K562 (cell line): ENCODE results near the gene SGMS1. TPM values are rescaled to one million over a fixed set of nuclear protein-coding genes. Genes with fewer than 3 reads are reported as not detected.
A peak's percentile ranks its signal among the peaks of the same experiment; 100 is the strongest.

ENCODE experiments used
- ATAC-seq: fragments of 200-7000 bp; cut with Tn5 transposase; 3 replicates; pipeline ENCODE4 v1.9.1; 2020; ENCODE audit warnings: moderate library complexity
- BruUV-seq: library from RNA; stranded (reverse); fragments of 400-500 nt; replicated peaks from 2 replicates; lab custom pipeline; 2021; lab: Mats Ljungman, UMichigan
- CTCF ChIA-PET: fragments of 300-600 bp; formaldehyde crosslinking; extraction: SDS; loops from one replicate; lab custom pipeline; 2021; ENCODE audit warnings: low intra/inter-chr PET ratio; lab: Yijun Ruan, JAX
- POLR2A ChIA-PET: fragments of 300-600, 350-650 bp; sonication (Branson Sonifier 250); formaldehyde crosslinking; extraction: SDS; loops from one replicate; lab custom pipeline; 2021; ENCODE audit warnings: antibody characterized with exemption, inconsistent platforms; lab: Yijun Ruan, JAX
- DNase-seq, 4 experiments: peaks; one replicate each; pipeline versions ENCODE4 v3.0.0 to v3.0.0-alpha.2; 2011 to 2018; ENCODE audit warnings: low spot score in 3 of 4, mixed read lengths in 3 of 4; ENCODE audit errors: extremely low read depth in 1 of 4
- FAIRE-seq: peaks from 2 replicates; lab custom pipeline; 2011; peaks lifted over from hg19 to GRCh38; lab: Jason Lieb, UNC
- H2AFZ ChIP-seq: 2 replicates; pipeline ENCODE4 v1.6.0; 2011; ENCODE audit warnings: low read depth, low read length, control low read depth, inconsistent platforms
- H3K27ac ChIP-seq: fragments of 200-600 bp; 3 replicates; pipeline ENCODE4 v1.8.0; 2011; ENCODE audit warnings: low read depth, mild to moderate bottlenecking, control low read depth, inconsistent platforms, low read length, moderate library complexity, mixed read lengths; ENCODE audit errors: extremely low read depth
- H3K27me3 ChIP-seq, 2 experiments: fragments of 300-600 bp in 1 of 2; 2 replicates in 1 of 2; 3 replicates in 1 of 2; pipeline versions ENCODE4 v1.6.0 to v1.8.0; 2011; ENCODE audit warnings: inconsistent platforms in 2 of 2, low read length in 2 of 2, mild to moderate bottlenecking in 1 of 2, mixed read lengths in 1 of 2, moderate library complexity in 1 of 2; ENCODE audit not compliant: control insufficient read depth in 2 of 2, insufficient read depth in 2 of 2
- H3K36me3 ChIP-seq: fragments of 300-600 bp; 3 replicates; pipeline ENCODE4 v1.8.0; 2011; ENCODE audit warnings: mild to moderate bottlenecking, low read length, inconsistent platforms; ENCODE audit not compliant: control insufficient read depth, insufficient read depth
- H3K4me1 ChIP-seq, 2 experiments: fragments of 200-600 bp in 1 of 2; replicated peaks in 1 of 2; 2 replicates in 1 of 2; 3 replicates in 1 of 2; pipeline versions ENCODE4 v1.5.1 to v1.8.0; 2011; ENCODE audit warnings: inconsistent platforms in 2 of 2, low read length in 2 of 2, mild to moderate bottlenecking in 1 of 2, mixed read lengths in 1 of 2, moderate library complexity in 1 of 2; ENCODE audit not compliant: control insufficient read depth in 2 of 2, insufficient read depth in 2 of 2
- H3K4me2 ChIP-seq: 2 replicates; pipeline ENCODE4 v1.6.1; 2011; ENCODE audit warnings: low read length, control low read depth, inconsistent platforms, mixed read lengths; ENCODE audit not compliant: insufficient read depth
- H3K4me3 ChIP-seq: fragments of 200-600 bp; sonication (generic), shearing (Covaris generic); 2 replicates; pipeline ENCODE4 v1.5.1; 2016; ENCODE audit warnings: control low read depth, inconsistent platforms
- H3K79me2 ChIP-seq: fragments of 200-600 bp; 3 replicates; pipeline ENCODE4 v1.8.0; 2011; ENCODE audit warnings: low read length, inconsistent platforms; ENCODE audit not compliant: control insufficient read depth, insufficient read depth
- H3K9ac ChIP-seq, 2 experiments: 2 replicates each; pipeline versions ENCODE4 v1.6.0 to v1.6.1; 2011; ENCODE audit warnings: low read depth in 2 of 2, low read length in 2 of 2, control low read depth in 1 of 2, inconsistent platforms in 1 of 2, mild to moderate bottlenecking in 1 of 2, mixed read lengths in 1 of 2; ENCODE audit not compliant: insufficient read depth in 1 of 2
- H3K9me1 ChIP-seq: one replicate; pipeline ENCODE4 v1.6.0; 2011; ENCODE audit warnings: inconsistent platforms, mild to moderate bottlenecking, low read length, moderate library complexity; ENCODE audit not compliant: control insufficient read depth, insufficient read depth
- H3K9me3 ChIP-seq: replicated peaks from 2 replicates; pipeline ENCODE4 v1.5.1; 2011; ENCODE audit warnings: low read depth, low read length, inconsistent platforms; ENCODE audit not compliant: control insufficient read depth, insufficient read depth
- H4K20me1 ChIP-seq: replicated peaks from 2 replicates; pipeline ENCODE4 v1.6.1; 2011; ENCODE audit warnings: low read length, inconsistent platforms, mixed read lengths; ENCODE audit not compliant: control insufficient read depth, insufficient read depth
- MEIS2 ChIP-seq: fragments of 450-650 bp; IDR thresholded peaks from 2 replicates; pipeline ENCODE4 v1.6.1; 2014; ENCODE audit warnings: mild to moderate bottlenecking; ENCODE audit not compliant: partially characterized antibody
- MGA ChIP-seq: fragments of 450-650 bp; IDR thresholded peaks from 2 replicates; pipeline ENCODE4 v1.6.1; 2016; ENCODE audit warnings: mild to moderate bottlenecking, moderate library complexity
- ZBTB7A ChIP-seq: IDR thresholded peaks from 2 replicates; pipeline ENCODE4 v1.6.1; 2011; ENCODE audit warnings: low read depth, mild to moderate bottlenecking, low read length, moderate library complexity, borderline replicate concordance; ENCODE audit not compliant: control insufficient read depth
- ZKSCAN3 ChIP-seq: fragments of 250-450 bp; sonication (Bioruptor Pico); IDR thresholded peaks from 2 replicates; pipeline ENCODE4 v1.4.0; 2020
- ZNF592 ChIP-seq: fragments of 450-650 bp; IDR thresholded peaks from 2 replicates; pipeline ENCODE4 v1.6.1; 2017; ENCODE audit warnings: antibody characterized with exemption, mild to moderate bottlenecking
- WGBS: fragments of 100-300 bp; shearing (Covaris generic); methylation state at CpG from one replicate; pipeline ENCODE4 v1.1.6; 2016; ENCODE audit warnings: low coverage, mixed read lengths; ENCODE audit not compliant: insufficient coverage; ENCODE audit errors: missing lambda C conversion rate; 5-methylcytosine and 5-hydroxymethylcytosine counted together
- in situ Hi-C: fragments of 300-500 bp; cut with MboI; formaldehyde crosslinking; loops from 4 replicates; pipeline ENCODE4 v1.15.0; 2018; ENCODE audit warnings: inconsistent platforms, mixed read lengths
- intact Hi-C: fragments of 100-400 bp; cut with micrococcal nuclease; formaldehyde crosslinking; loops from 2 replicates; pipeline ENCODE4 v1.14.2; 2022
- polyA plus RNA-seq, 8 experiments: library from polyadenylated mRNA; depleted of rRNA in 4 of 8; stranded (reverse) in 5 of 8; unstranded in 3 of 8; fragments of >200 nt; fragmentation: Nextera tagmentation in 2 of 8; fragmentation: Illumina TruSeq in 1 of 8; extraction: Ambion mirVana in 2 of 8; extraction: Trizol in 1 of 8; gene quantifications; 2 replicates each; pipeline versions ENCODE4 v1.2.1 to v1.2.3, GENCODE V29; 2011 to 2014; ENCODE audit warnings: inconsistent platforms in 1 of 8, missing spikeins in 1 of 8
- total RNA-seq, 7 experiments: library from RNA; depleted of rRNA in 6 of 7; stranded (reverse); fragments of >200 nt in 6 of 7; fragmentation: Illumina TruSeq in 2 of 7; extraction: Trizol in 2 of 7; gene quantifications; 2 replicates each; pipeline versions ENCODE4 v1.2.1 to v1.2.3, GENCODE V29; 2011 to 2021; ENCODE audit warnings: low replicate concordance in 1 of 7

Gene SGMS1
- total and polyA plus RNA-seq, 9 of the 15 experiments (the other 6 are each of a cell fraction or from before 2014, with no cell fraction given) = 22.6 to 232 (median 82.2) TPM

GRCh38 chr10:50387007-50387731 is 236.6 kb downstream of the SGMS1 start:
- Histone ChIP-seq H3K27ac (no peak overlapping the region), H3K4me3 (no peak overlapping the region), H3K9me3 (no peaks in the 10 kb centered on the region), H3K4me2 (no peak overlapping the region; the same call in 1 of the 2 replicates), H3K9me1 (no peaks in the 10 kb centered on the region), H3K4me1 (peaks cover 12 to 42% of the 10 kb centered on the region in 2 experiments), H3K79me2 (peaks cover 100% of the 10 kb centered on the region), H3K9ac (no peak overlapping the region; a peak in 1 of 4 replicates), H3K27me3 (no peaks in the 10 kb centered on the region), H4K20me1 (peaks cover 31% of the 10 kb centered on the region; the same call in 1 of the 2 replicates), H3K36me3 (peaks cover 37% of the 10 kb centered on the region; the same call in 2 of the 3 replicates), H2AFZ (no peak overlapping the region)
- intact Hi-C loops (no loop called here), in situ Hi-C loops (no loop called here)
- POLR2A ChIA-PET = interaction anchor here (0.8 to 4.3 kb wide), 4 partner anchors 10 to 1445 kb away, joined by 4 to 23 read pairs (median 4); no protein-coding TSS in a partner anchor
- 56% methylated on average over 7 of the region's 7 CpGs for WGBS
- CTCF ChIA-PET = no interaction called here
- ATAC-seq (peak; percentile 12), FAIRE-seq (no peak), DNase-seq (no peak)
- BruUV-seq = no TSS peak
- TF ChIP-seq MGA (no peak), ZKSCAN3 (CRISPR knock-in tag) (no peak), MEIS2 (peak; percentile 64), ZNF592 (no peak), ZBTB7A (no peak)
